Amniotic stem cell (primary cell): ENCODE measurements around the gene DTYMK.

Experiments used
- DNase-seq: peaks from one replicate; lab custom pipeline; 2025; lab: John Stamatoyannopoulos, UW

Gene DTYMK

DNA sequence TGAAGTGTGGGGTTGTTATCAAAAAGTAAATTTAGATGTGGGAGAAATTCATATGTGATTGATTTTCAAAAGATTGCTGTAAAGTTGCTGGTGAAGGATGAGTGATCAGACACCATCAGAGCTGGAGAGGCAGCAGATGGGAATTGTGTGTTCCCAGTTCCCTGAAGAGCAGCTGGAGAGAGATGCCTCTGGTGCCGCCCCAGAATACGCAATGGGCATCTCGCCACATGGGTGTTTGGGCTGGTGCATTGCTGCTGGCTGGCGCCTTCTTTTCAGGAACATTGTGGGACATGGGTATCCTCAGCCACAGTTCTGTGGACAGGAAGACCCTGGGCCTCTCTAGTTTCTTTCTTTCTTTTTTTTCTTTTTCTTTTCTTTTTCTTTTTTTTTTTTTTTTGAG is 37.2 kb downstream of the DTYMK start:
- no peak for DNase-seq

DNA sequence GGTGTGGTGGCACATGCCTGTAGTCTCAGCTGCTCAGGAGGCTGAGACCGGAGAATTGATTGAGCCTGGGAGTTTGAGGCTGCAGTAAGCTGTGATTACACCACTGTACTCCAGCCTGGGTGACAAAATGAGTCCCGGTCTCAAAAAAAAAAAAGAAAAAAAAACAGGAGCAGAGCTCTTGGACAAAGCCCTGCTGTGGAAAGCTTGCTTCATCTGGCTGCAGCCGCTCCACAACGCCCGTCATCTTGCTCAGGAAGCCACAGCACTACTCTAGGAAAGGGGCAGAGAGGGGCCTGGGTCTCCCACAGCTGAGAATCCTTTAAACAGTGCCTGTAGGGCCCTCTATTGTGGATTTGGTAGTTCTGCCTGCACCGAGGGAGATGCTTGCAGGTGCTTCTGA is 38.2 kb downstream of the DTYMK start:
- no peak for DNase-seq

- DNase-seq = no peak
These were observed 40.5 kb downstream of the DTYMK start for GRCh38 chr2:241645915-241646645.

GRCh38 chr2:241645056-241645914 is 41.3 kb downstream of the DTYMK start:
- DNase-seq = no peak

- no peak for DNase-seq
These were observed 45.0 kb downstream of the DTYMK start for GRCh38 chr2:241641631-241642030.

DNA sequence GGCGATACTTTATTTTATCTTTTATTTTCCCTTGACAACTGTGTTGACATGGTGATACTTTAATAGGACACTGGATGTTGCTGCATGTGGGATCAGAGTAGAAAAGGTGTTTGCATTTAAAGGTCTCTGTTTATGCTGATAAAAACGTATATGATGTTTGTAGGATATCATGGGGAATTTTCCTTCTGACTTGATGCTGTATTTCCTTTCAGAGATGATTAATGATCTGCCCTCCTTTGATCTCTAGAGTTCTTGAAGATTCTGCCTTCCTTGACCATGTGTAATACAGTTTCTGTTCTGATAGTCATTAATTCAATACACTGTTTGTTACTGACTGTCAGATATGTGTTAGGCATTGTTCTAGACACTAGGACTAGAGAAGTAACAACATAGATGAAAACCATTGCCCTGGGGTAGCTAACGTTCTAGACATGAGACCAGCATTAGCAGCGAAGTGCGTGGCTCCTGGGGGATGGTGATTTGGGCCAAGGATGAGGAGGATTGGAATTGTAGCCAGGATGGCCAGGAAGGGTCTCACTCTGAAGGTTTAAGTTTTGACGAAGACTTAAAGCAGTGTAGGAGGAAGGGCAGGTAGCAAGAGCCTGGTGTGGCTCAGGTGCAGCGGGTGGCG is 46.3 kb downstream of the DTYMK start:
- DNase-seq = no peak

GRCh38 chr2:241639385-241639784 is 47.2 kb downstream of the DTYMK start:
- DNase-seq = no peak

GRCh38 chr2:241638940-241639339 is 47.7 kb downstream of the DTYMK start:
- DNase-seq = no peak

DNA sequence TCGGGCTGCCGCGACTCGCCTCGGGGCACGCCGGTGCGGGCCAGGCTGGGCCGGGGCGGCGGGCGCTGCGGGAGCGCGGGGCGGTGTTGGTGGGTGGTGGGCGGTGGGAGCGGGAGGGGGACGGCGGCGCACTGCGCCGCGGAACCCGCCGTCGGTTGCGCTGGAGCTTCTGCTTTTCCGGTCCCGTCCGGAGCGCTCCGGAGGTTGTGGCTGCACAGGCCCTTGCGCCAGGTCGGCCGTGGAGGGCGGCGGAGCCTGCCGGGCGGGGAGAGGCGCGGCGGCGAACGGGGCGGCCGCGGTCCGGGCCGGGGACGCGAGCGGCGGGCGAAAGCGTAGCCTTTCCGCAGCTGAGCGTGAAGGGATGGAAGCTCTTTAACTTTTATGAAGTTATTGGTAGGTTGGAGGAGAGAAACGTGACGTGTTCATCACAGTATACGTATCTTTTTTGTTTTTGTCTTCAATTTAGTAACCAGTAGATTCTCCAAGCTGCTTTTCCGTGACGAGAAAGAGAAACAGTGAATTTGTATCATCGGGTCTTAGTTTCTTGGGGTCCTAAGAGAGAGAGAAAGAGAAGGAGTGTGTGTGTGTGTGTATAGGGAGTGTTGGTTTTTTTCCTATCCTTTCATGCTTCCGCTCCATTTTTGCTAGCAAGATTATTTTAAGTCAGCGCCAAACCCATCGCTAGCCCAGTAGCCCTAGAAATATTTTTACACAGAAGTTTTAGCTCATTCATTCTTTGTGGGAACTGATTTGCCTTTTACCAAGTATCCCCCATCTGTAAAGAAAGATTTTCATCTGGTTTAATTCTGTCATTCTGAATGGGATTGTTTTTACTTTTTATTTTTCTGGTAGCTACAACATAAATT is 48.6 kb downstream of the DTYMK start:
- DNase-seq = no peak

- peak; percentile 56 for DNase-seq
These were observed 49.4 kb downstream of the DTYMK start, which contains the start of the genes ATG4B and THAP4 for GRCh38 chr2:241637018-241637794. ATG4B (plus strand) TSS chr2:241637693; CDS start chr2:241637715, 22 bp downstream. THAP4 (minus strand) TSS chr2:241637158; CDS start chr2:241637017, 141 bp downstream.

- DNase-seq = no peak
These were observed 50.2 kb downstream of the DTYMK start for GRCh38 chr2:241636182-241637017.

DNA sequence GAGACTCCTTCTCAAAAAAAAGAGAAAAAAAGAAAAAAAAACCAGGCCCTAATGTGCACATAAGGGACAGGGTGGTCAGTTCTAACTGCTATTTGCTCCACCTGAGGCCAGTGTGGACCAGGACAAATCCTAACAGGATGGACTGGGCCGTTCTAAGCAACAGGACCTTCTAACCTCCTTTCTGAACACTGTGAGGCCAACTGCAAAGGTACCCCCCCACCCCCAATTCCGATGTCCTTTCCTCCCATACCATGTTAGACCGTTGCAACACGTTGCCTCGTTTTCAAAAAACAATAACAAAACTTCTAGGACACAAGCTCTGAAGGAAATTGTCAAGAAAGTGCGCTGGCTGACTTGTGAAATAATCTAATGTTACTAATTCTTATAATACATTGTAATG is 50.9 kb downstream of the DTYMK start:
- DNase-seq = no peak

DNA sequence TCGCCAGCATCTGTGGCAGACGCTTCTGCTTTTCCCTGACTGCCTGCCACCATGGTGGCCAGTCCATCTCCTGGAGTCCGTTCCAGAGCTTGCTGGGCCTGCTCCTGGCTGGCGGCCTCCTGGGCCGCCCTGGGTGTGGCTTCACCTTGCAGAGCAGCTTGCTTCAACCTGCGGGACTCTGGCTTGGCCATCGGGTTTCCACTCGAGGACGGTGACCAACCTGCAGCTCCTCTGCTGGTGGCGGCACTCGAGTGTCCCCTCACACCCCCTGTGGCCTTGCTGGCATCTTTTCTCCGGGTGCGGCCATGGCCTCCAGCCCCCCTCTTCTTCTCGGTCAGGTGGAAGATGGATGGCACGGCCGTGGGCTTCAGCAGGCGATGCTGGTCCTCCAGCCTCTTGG is 53.1 kb downstream of the DTYMK start:
- no peak for DNase-seq

- no peak for DNase-seq
These were observed 53.9 kb downstream of the DTYMK start for GRCh38 chr2:241632478-241633325.

- DNase-seq = no peak
These were observed 56.7 kb downstream of the DTYMK start for GRCh38 chr2:241629762-241630435.

GRCh38 chr2:241627675-241628074 is 58.9 kb downstream of the DTYMK start:
- no peak for DNase-seq
